ENCODE data around the gene TIMP2.

DNA sequence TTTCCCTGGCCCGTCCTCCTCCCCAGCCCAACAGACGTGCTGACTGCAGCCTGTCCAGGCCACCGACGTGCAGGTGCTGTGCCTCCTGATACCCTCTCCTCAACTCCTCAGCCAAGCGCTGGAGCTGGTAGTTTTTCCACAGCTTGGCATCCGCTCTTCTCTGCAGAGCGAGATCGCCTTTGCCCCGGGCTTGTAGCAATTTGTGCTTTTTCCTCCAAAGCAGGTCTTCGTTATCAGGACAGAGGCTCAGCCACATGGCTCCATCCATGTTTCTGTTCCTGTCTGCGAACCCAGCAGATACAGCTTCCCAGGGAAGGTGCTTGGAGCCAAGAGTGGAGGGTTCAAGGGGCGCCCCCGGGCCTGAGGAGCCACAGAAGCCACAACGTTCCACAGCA, 33.1 kb downstream of the TIMP2 start:
- TF ChIP-seq, protein P1, sequence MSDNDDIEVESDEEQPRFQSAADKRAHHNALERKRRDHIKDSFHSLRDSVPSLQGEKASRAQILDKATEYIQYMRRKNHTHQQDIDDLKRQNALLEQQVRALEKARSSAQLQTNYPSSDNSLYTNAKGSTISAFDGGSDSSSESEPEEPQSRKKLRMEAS (IDR thresholded peaks at IDR 0.05; ENCODE audit: low read depth, low read length), result no peak
- TF ChIP-seq, protein P2, sequence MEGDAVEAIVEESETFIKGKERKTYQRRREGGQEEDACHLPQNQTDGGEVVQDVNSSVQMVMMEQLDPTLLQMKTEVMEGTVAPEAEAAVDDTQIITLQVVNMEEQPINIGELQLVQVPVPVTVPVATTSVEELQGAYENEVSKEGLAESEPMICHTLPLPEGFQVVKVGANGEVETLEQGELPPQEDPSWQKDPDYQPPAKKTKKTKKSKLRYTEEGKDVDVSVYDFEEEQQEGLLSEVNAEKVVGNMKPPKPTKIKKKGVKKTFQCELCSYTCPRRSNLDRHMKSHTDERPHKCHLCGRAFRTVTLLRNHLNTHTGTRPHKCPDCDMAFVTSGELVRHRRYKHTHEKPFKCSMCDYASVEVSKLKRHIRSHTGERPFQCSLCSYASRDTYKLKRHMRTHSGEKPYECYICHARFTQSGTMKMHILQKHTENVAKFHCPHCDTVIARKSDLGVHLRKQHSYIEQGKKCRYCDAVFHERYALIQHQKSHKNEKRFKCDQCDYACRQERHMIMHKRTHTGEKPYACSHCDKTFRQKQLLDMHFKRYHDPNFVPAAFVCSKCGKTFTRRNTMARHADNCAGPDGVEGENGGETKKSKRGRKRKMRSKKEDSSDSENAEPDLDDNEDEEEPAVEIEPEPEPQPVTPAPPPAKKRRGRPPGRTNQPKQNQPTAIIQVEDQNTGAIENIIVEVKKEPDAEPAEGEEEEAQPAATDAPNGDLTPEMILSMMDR (IDR thresholded peaks at IDR 0.05; ENCODE audit: low read depth, low read length), result no peak
- TF ChIP-seq POLR2A (IDR thresholded peaks at IDR 0.05; ENCODE audit: extremely low read depth, insufficient read length), result no peak
